GM21390 (cell line): ENCODE results near the gene REELD1.
A peak's percentile ranks its signal among the peaks of the same experiment; 100 is the strongest.

Experiments used
- ATAC-seq: cut with Tn5 transposase; IDR thresholded peaks from one replicate; pipeline ENCODE4 v1.9.1; 2021; ENCODE audit not compliant: unreplicated experiment

Gene REELD1

GRCh38 chr4:146214238-146214637 lies at the start of gene REELD1:
Gene REELD1, plus strand, starts transcription at chr4:146214538. Its CDS starts 2,415 bp downstream, at chr4:146216953.
- no peak for ATAC-seq

- no peak for ATAC-seq
Observed at GRCh38 chr4:146165221-146165620, 49.1 kb upstream of the REELD1 start.

- ATAC-seq, result no peak
Observed at GRCh38 chr4:146165840-146166239, 48.5 kb upstream of the REELD1 start.

GRCh38 chr4:146170149-146170548 lies 44.2 kb upstream of the REELD1 start:
- ATAC-seq, result no peak

GRCh38 chr4:146175541-146176453 lies 38.5 kb upstream of the REELD1 start, which contains the start of gene LSM6:
Gene LSM6, plus strand, starts transcription at chr4:146175718. Its CDS starts 7,204 bp downstream, at chr4:146182922.
- peak; percentile 92 for ATAC-seq

GRCh38 chr4:146176891-146177290 lies 37.4 kb upstream of the REELD1 start:
- no peak for ATAC-seq

GRCh38 chr4:146178126-146178525 lies 36.2 kb upstream of the REELD1 start:
- no peak for ATAC-seq

- ATAC-seq, result no peak
Observed at GRCh38 chr4:146179784-146180370, 34.5 kb upstream of the REELD1 start.

GRCh38 chr4:146182443-146182842 lies 31.9 kb upstream of the REELD1 start:
- ATAC-seq, result no peak

- ATAC-seq, result no peak
Observed at GRCh38 chr4:146183209-146183608, 31.1 kb upstream of the REELD1 start.

- ATAC-seq, result no peak
Observed at GRCh38 chr4:146186041-146186440, 28.3 kb upstream of the REELD1 start.

GRCh38 chr4:146186596-146186995 lies 27.7 kb upstream of the REELD1 start:
- no peak for ATAC-seq

GRCh38 chr4:146190456-146190855 lies 23.9 kb upstream of the REELD1 start:
- ATAC-seq, result no peak

GRCh38 chr4:146191766-146192458 lies 22.4 kb upstream of the REELD1 start:
- ATAC-seq, result no peak

- ATAC-seq, result no peak
Observed at GRCh38 chr4:146193628-146194027, 20.7 kb upstream of the REELD1 start.

- ATAC-seq, result no peak
Observed at GRCh38 chr4:146194212-146194611, 20.1 kb upstream of the REELD1 start.

GRCh38 chr4:146202665-146203064 lies 11.7 kb upstream of the REELD1 start:
- ATAC-seq, result no peak

GRCh38 chr4:146207410-146207809 lies 6.9 kb upstream of the REELD1 start:
- ATAC-seq, result no peak

- ATAC-seq, result no peak
Observed at GRCh38 chr4:146210890-146211289, 3.4 kb upstream of the REELD1 start.

GRCh38 chr4:146211440-146211839 lies 2.9 kb upstream of the REELD1 start:
- ATAC-seq, result no peak

- ATAC-seq, result no peak
Observed at GRCh38 chr4:146212781-146213180, 1.6 kb upstream of the REELD1 start.

GRCh38 chr4:146222313-146222712 lies 8.0 kb downstream of the REELD1 start:
- ATAC-seq, result no peak
